NAMALWA (cell line): Measurements from ENCODE around the gene MYO1G.
A peak's percentile ranks its signal among the peaks of the same experiment; 100 is the strongest.
"Not testable (repeated sequence)": the region's sequence is repeated elsewhere in the genome, so short reads cannot be mapped to it uniquely, and the experiment has no call there.

Experiments
- DNase-seq: peaks from one replicate; pipeline ENCODE4 v3.0.0-alpha.2; 2015; ENCODE audit warnings: low spot score

The MYO1G gene

DNA sequence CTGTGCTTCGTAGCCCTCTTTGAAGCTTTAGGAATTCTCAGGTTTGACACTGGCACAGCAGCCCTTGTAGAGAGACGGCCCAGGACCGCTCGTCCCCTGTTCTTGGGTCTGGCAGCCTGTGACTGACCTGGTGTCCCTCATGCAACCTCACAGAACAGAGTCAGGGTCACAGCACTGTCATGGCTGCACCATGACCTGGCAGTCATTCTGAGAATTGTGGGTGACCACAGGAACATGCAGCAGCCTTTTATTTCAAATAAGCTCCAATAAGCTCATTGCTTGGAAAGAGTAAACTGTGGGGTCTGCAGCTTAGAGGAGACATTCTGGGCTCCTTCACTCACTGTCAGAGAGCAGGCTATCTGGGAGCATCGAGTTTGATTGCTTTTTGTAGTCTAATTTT, 42.5 kb downstream of the MYO1G start:
- no peak for DNase-seq

DNA sequence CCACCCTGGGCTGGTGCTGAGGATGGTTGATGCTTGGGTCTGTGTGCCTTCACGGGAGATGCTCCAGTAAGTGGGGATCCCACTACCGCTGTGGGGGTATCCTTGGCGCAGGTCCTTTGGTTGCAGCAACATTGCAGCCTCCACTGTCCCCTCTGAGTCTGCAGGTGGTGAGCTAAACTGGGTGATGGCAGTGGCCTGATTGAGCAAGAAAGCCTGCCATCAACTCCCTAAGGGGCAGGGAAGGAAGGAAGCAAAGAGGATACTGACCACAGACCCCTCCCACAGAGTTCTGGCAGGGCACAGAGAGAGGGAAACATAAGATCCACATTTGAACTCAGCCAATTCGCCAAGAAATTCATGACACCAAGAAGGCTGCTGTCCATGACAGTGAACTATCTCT, 43.2 kb downstream of the MYO1G start:
- no peak for DNase-seq

DNA sequence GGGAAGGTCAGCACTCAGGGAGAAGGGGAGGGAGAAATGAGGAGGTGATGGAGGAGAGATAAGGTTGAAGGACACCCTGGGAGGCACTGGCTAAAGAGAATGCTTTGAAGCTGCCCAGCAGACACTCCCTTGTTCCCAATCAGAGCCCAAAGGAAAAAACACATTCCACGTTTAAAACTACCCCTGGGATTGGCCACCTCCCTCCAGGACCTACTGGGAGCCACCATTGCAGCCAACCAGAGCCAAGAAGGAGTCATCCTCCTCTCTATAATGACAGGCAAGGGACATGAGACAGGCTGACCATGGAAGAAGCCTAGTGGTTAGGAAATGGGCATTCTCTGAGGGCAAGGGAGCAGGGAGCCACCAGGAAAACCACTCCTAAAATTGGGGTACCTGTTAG, 43.8 kb downstream of the MYO1G start:
- DNase-seq, result no peak

DNA sequence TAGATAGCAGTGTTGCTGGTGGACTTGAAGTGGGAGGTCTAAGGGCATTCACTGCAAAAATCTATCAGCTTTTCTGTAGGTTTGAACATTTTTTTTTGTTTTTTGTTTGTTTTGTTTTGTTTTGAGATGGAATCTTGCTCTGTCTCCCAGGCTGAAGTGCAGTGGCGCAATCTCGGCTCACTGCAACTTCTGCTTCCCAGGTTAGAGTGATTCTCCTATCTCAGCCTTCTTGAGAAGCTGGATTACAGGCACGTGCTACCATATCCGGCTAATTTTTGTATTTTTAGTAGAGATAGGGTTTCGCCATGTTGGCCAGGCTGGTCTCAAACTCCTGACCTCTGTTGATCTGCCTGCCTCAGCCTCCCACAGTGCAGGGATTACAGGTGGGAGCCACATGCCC, 44.3 kb downstream of the MYO1G start:
- DNase-seq, result not testable (repeated sequence)

DNA sequence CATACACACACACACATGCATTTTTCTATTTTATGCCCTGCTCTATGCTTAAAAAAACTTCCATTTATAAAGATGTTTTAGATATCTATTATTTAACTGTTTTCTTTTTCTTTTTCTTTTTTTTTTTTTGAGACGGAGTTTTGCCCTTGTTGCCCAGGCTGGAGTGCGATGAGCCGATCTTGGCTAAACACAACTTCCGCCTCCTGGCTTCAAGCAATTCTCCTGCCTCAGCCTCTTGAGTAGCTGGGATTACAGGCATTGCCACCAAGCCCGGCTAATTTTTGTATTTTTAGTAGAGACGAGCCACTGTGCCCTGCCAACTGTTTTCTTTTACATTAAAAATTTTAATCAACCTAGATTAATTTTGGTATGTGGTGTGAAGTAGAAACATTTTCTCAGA, 47.9 kb downstream of the MYO1G start:
- DNase-seq, result no peak

DNA sequence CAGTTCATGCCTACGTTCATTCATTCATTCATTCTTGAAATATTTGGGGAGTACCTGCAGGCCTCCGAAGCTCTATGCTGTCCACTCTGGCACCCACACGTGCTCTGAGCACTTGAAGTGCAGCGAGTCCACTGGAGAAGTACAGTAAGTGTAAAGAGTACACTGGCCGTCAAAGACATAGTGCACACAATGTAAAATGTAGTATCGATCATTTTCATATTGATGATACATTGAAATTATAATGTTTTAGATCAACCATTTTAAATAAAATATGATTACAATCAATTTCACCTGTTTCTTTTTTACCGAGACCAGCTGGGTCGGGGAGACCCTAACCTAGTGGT, 56.5 kb downstream of the MYO1G start:
- DNase-seq, result no peak

DNA sequence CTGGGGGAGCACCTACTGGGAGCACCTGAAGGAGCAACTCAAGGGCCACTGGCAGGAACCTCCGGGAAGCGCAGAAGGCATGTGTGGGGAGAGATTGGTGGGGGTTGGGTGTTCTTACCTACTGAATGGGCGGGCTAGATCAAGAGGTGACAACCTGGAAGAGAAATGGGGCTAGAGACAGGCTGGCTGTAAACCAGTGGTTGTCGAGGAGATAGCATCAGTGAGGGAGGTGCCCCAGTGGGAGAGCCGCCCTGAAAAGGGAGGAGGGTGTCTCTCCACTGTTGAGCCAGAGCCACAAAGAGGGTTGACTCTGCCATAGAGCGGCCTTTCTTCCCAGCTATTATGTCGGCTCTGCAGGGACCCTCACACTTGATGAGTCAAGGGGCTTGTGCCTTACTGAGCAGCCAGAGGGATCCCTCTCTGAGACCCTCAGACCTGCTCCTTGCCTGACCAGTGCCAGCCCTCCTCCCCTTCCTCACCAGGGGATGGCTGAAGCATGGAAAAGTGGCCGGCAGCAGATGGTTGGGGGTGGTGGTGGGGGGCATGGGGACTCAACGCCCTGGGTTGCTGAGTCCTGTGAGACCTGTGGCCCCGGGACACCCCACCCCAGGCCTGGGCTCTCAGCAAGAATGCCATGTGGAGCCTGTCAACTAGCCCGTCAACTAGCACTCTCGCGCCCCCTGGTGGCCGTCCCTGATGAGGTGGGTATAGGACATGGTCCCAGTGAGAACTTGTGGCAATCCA, 57.0 kb downstream of the MYO1G start:
- DNase-seq, result peak; percentile 91

DNA sequence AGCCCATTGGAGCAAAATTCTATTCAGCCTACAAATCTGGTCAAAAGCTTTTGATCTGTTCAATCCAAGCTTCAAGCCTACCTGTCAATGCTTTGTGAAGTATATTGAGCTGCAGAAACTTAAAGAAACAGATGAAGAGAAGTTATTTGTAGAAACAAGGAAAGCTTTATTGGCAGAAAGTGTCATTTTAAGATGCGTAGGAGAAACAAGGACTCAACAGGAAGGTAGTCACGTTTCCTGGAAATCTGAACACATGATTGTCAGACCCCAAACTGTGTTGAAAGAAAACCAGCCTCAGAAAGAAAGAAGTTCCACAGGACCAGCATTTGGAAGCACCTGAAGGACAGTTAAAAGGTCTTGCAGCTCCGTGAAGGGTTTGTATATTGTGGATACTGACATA, 58.7 kb downstream of the MYO1G start:
- DNase-seq, result no peak

DNA sequence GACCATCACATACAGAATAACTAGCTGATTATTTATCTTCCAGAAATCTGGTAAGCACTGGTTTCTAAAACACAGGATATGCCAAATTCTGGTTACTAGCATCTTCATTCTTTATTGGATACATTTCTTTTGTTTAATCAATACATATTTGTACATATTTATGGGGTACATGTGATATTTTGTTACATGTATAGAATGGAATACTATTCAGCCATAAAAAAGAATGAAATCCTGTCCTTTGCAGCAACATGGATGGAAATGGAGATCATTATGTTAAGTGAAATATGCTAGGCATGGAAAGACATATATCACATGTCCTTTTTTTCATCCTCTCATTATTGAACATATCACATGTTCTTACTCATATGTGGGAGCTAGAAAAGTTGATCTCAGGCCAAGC, 60.8 kb downstream of the MYO1G start:
- DNase-seq, result no peak

DNA sequence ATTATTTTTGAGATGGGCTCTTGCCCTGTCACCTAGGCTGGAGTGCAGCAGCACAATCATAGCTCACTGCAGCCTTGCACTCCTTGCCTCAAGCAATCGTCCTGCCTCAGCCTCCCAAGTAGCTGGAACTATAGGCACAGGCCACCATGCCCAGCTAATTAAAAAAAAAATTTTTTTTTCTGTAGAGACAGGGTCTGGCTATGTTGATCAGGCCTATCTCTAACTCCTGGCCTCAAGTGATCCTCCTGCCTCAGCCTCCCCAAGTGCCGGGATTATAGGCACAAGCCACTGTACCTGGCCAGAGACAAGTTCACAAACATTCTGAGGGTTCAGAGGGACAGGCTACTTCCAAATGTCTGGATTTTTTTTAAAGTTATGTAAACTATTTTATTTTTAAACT, 61.4 kb downstream of the MYO1G start:
- DNase-seq, result no peak

DNA sequence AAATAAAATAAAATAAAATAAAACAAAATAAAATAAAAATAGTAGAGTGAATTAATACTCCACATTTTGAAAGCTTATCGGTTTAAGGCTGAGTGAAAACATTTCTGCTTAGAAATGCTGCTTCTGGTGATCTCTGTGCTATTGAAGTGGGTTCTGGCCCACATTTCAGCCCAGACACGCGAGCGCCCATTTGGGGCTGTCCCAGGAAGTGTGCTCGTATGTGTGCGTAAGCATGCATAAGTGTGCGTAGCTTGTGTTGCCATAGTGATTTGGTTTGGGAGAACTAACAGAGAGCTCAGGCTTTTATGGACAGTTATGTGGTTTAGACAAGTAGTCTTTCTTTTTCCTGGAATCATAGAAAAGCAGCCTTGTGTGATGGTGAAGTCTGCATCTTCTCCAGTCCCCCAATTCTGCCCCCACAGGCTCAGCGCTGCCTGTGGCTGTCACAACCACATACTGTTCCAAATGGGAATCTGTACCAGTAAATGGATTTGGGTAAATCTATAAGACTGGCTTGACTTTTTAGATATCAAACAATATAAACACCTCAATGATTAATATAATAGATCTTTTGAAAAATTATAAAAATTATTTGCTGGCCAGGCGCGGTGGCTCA, 63.7 kb downstream of the MYO1G start:
- DNase-seq, result no peak

DNA sequence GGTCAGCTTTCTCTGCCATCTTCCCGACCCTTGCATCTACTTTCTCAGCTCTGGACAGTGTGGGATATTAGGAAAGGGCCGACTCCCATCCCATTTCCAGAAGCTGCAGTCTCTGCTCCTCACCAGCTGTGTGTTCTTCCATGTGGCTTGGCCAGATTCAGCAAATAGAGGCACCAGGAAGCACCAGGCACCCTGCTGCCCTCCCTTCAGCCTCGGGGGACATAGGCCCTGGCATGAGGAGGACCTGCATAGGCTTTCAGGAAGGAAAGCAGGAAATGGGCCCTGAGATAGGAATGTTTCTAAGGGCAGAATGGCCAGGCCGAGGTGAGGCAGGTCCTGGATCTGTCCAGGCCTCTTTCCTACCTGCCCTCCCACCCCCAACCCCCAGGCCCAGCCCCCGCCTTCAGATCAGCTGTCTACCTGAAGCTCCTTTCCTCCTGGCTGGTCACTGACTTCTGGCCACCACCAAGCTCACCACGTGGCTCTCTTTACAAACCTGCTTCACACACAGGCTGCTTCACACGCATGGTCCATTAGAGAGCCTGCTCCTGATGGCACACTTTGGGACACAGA, 66.0 kb downstream of the MYO1G start:
- DNase-seq, result no peak
